Measurements from ENCODE around the gene ABHD17B. TPM values are rescaled to one million over a fixed set of nuclear protein-coding genes. Genes with fewer than 3 reads are reported as not detected.
A peak's percentile ranks its signal among the peaks of the same experiment; 100 is the strongest.

The ABHD17B gene
- total RNA-seq, 1 experiment from 2014 or later, result 21.1 TPM

- Histone ChIP-seq H3K27ac (ENCODE audit: low read length) (no peak overlapping the region), H3K4me3 (ENCODE audit: low read depth in 2 of 2, low read length in 2 of 2) (no peak overlapping the region), H3K9me3 (ENCODE audit: control insufficient read depth, insufficient read depth, low read depth, low read length) (no peaks in the 10 kb centered on the region), H3K27me3 (ENCODE audit: control insufficient read depth, insufficient read depth, low read length) (no peaks in the 10 kb centered on the region), H3K36me3 (ENCODE audit: control insufficient read depth, insufficient read depth, low read length) (no peaks in the 10 kb centered on the region), H3K4me1 (ENCODE audit: control insufficient read depth, insufficient read depth, low read length) (no peaks in the 10 kb centered on the region)
- in situ Hi-C loops (cut with HindIII; ENCODE audit: low pct_unique_long_range_greater_than_20kb, low sequenced_read_pairs) (no loop called here), intact Hi-C loops (cut with micrococcal nuclease; ENCODE audit: unreplicated experiment) (no loop called here)
- ChIA-PET CTCF (no interaction called here), POLR2A (no interaction called here)
- TF ChIP-seq REST (IDR thresholded peaks at IDR 0.05; ENCODE audit: insufficient read depth in 1 of 2, low read depth in 2 of 2, low read length in 1 of 2), result no peak
- TF ChIP-seq SIN3A (IDR thresholded peaks at IDR 0.05; ENCODE audit: borderline replicate concordance, insufficient read depth, low read depth, low read length), result no peak
- no peak for TF ChIP-seq CTCF (IDR thresholded peaks at IDR 0.05)
- TF ChIP-seq POLR2AphosphoS5 (IDR thresholded peaks at IDR 0.05; ENCODE audit: low read depth, low read length), result no peak
- TF ChIP-seq TCF7L2 (IDR thresholded peaks at IDR 0.05; ENCODE audit: low read depth, low read length), result no peak
- no TSS peak for BruUV-seq (replicated peaks)
- ATAC-seq (no peak), DNase-seq (ENCODE audit: low read depth, low spot score) (no peak)
Observed at GRCh38 chr9:71844808-71845207, 66.2 kb downstream of the ABHD17B start.

- H3K9me3 ChIP-seq (ENCODE audit: control insufficient read depth, insufficient read depth, low read depth, low read length), result no peaks in the 10 kb centered on the region
- no peak for TF ChIP-seq REST (IDR thresholded peaks at IDR 0.05; ENCODE audit: insufficient read depth in 1 of 2, low read depth in 2 of 2, low read length in 1 of 2)
- TF ChIP-seq TCF7L2 (IDR thresholded peaks at IDR 0.05; ENCODE audit: low read depth, low read length), result no peak
- no peak for TF ChIP-seq CTCF (IDR thresholded peaks at IDR 0.05)
- no peak for TF ChIP-seq SIN3A (IDR thresholded peaks at IDR 0.05; ENCODE audit: borderline replicate concordance, insufficient read depth, low read depth, low read length)
- no peak for TF ChIP-seq POLR2AphosphoS5 (IDR thresholded peaks at IDR 0.05; ENCODE audit: low read depth, low read length)
- ATAC-seq, result no peak
- in situ Hi-C loops (cut with HindIII; ENCODE audit: low pct_unique_long_range_greater_than_20kb, low sequenced_read_pairs) (no loop called here), intact Hi-C loops (cut with micrococcal nuclease; ENCODE audit: unreplicated experiment) (no loop called here)
- no peak for DNase-seq (ENCODE audit: low read depth, low spot score)
- no peak overlapping the region for H3K27ac ChIP-seq (ENCODE audit: low read length)
- TSS peak; percentile 59 for BruUV-seq (replicated peaks)
- H3K4me1 ChIP-seq (ENCODE audit: control insufficient read depth, insufficient read depth, low read length), result no peaks in the 10 kb centered on the region
- H3K36me3 ChIP-seq (ENCODE audit: control insufficient read depth, insufficient read depth, low read length), result no peaks in the 10 kb centered on the region
- no peak overlapping the region for H3K4me3 ChIP-seq (ENCODE audit: low read depth in 2 of 2, low read length in 2 of 2)
- H3K27me3 ChIP-seq (ENCODE audit: control insufficient read depth, insufficient read depth, low read length), result no peaks in the 10 kb centered on the region
- ChIA-PET CTCF (no interaction called here), POLR2A (no interaction called here)
Observed at GRCh38 chr9:71839668-71840067, 71.3 kb downstream of the ABHD17B start.

All from Panc1 (cell line).